ENCODE results near the gene SENP7.

DNA sequence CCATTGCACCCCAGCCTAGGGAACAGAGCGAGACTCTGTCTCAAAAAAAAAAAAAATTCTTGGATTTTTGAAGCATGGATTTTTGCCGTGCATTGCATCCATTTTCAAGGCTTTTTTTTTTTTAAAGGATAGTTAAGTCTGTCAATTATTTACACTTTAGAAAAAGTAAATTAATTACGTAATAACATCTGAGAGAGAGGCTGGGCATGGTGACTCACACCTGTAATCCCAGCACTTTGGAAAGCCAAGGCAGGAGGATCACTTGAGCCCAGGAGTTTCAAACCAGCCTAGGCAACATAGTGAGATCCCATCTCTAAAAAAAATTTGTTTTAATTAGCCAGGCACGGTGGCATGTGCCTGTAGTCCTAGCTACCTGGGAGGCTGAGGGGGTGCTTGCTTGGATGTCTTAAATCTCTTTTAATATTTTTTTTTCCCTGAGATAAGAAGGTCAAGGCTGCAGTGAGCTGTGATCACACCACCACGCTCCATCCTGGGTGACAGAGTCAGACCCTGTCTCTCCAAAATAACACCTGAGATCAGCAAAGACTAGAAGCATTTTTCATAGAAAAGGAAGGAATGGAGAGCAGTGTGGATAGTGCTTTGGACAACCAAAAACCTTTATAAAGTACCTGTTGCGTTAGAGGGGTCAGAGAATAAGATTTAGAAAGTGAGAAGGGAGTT, 6.8 kb upstream of the SENP7 start:
- TF ChIP-seq, protein P1, sequence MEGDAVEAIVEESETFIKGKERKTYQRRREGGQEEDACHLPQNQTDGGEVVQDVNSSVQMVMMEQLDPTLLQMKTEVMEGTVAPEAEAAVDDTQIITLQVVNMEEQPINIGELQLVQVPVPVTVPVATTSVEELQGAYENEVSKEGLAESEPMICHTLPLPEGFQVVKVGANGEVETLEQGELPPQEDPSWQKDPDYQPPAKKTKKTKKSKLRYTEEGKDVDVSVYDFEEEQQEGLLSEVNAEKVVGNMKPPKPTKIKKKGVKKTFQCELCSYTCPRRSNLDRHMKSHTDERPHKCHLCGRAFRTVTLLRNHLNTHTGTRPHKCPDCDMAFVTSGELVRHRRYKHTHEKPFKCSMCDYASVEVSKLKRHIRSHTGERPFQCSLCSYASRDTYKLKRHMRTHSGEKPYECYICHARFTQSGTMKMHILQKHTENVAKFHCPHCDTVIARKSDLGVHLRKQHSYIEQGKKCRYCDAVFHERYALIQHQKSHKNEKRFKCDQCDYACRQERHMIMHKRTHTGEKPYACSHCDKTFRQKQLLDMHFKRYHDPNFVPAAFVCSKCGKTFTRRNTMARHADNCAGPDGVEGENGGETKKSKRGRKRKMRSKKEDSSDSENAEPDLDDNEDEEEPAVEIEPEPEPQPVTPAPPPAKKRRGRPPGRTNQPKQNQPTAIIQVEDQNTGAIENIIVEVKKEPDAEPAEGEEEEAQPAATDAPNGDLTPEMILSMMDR (IDR thresholded peaks at IDR 0.05; ENCODE audit: insufficient read depth, low read depth, low read length), result no peak
- no peak for TF ChIP-seq EZH2 (IDR thresholded peaks at IDR 0.05; ENCODE audit: insufficient read depth, low read length)

Measured in astrocyte (in vitro differentiated cells and primary cell).